ENCODE measurements around the gene RHOBTB1.
A peak's percentile ranks its signal among the peaks of the same experiment; 100 is the strongest.

The RHOBTB1 gene

GRCh38 chr10:60905580-60905979 lies 38.4 kb downstream of the RHOBTB1 start:
- DNase-seq = no peak

GRCh38 chr10:60903096-60903495 lies 40.9 kb downstream of the RHOBTB1 start:
- no peak for DNase-seq

- no peak for DNase-seq
These were observed 42.3 kb downstream of the RHOBTB1 start for GRCh38 chr10:60901561-60902235.

- DNase-seq = no peak
These were observed 44.7 kb downstream of the RHOBTB1 start for GRCh38 chr10:60899266-60899665.

GRCh38 chr10:60898321-60898720 lies 45.7 kb downstream of the RHOBTB1 start:
- no peak for DNase-seq

GRCh38 chr10:60896810-60897209 lies 47.2 kb downstream of the RHOBTB1 start:
- DNase-seq = no peak

- DNase-seq = no peak
These were observed 48.0 kb downstream of the RHOBTB1 start for GRCh38 chr10:60896033-60896432.

- no peak for DNase-seq
These were observed 49.2 kb downstream of the RHOBTB1 start for GRCh38 chr10:60894786-60895185.

- DNase-seq = no peak
These were observed 50.8 kb downstream of the RHOBTB1 start for GRCh38 chr10:60893231-60893630.

- DNase-seq = no peak
These were observed 51.4 kb downstream of the RHOBTB1 start for GRCh38 chr10:60892571-60892970.

- no peak for DNase-seq
These were observed 53.2 kb downstream of the RHOBTB1 start for GRCh38 chr10:60890811-60891210.

GRCh38 chr10:60883187-60883586 lies 60.8 kb downstream of the RHOBTB1 start:
- no peak for DNase-seq

GRCh38 chr10:60878224-60878623 lies 65.8 kb downstream of the RHOBTB1 start:
- DNase-seq = peak; percentile 51

GRCh38 chr10:60877777-60878120 lies 66.2 kb downstream of the RHOBTB1 start:
- no peak for DNase-seq

- no peak for DNase-seq
These were observed 66.8 kb downstream of the RHOBTB1 start for GRCh38 chr10:60877061-60877776.

- no peak for DNase-seq
These were observed 70.2 kb downstream of the RHOBTB1 start for GRCh38 chr10:60873758-60874157.

- DNase-seq = no peak
These were observed 71.5 kb downstream of the RHOBTB1 start for GRCh38 chr10:60872451-60872850.

- no peak for DNase-seq
These were observed 72.8 kb downstream of the RHOBTB1 start for GRCh38 chr10:60871215-60871614.

- DNase-seq = no peak
These were observed 73.2 kb downstream of the RHOBTB1 start for GRCh38 chr10:60870803-60871202.

GRCh38 chr10:60870416-60870728 lies 73.6 kb downstream of the RHOBTB1 start:
- no peak for DNase-seq

GRCh38 chr10:60869652-60870415 lies 74.2 kb downstream of the RHOBTB1 start:
- DNase-seq = no peak

GRCh38 chr10:60868946-60869345 lies 75.0 kb downstream of the RHOBTB1 start:
- DNase-seq = no peak

GRCh38 chr10:60865198-60865783 lies 78.7 kb downstream of the RHOBTB1 start:
- DNase-seq = no peak

- no peak for DNase-seq
These were observed 80.2 kb downstream of the RHOBTB1 start for GRCh38 chr10:60863796-60864195.

Measured in NK-92 treated with Interleukin-12 subunit alpha and Interleukin-12 subunit beta, amount 100 ng/mL, for 24 hours (cell line).